ENCODE measurements around the gene SS18L1.
A peak's percentile ranks its signal among the peaks of the same experiment; 100 is the strongest.

Gene SS18L1

GRCh38 chr20:62120990-62121775 is 22.4 kb upstream of the SS18L1 start:
- DNase-seq, result peak; percentile 43 to 62

- peak; percentile 89 to 94 for DNase-seq
Measured at GRCh38 chr20:62121776-62122653, 21.6 kb upstream of the SS18L1 start, which contains the start of gene LSM14B. TSS of gene LSM14B (plus strand) at chr20:62122475. CDS start at chr20:62122667, 192 bp downstream.

GRCh38 chr20:62122654-62123449 is 20.7 kb upstream of the SS18L1 start:
- DNase-seq, result no peak

GRCh38 chr20:62123450-62124118 is 20.0 kb upstream of the SS18L1 start:
- DNase-seq, result peak; percentile 13 to 15

GRCh38 chr20:62126141-62126540 is 17.4 kb upstream of the SS18L1 start:
- DNase-seq, result no peak

- no peak for DNase-seq
Measured at GRCh38 chr20:62127799-62128198, 15.8 kb upstream of the SS18L1 start.

- DNase-seq, result no peak
Measured at GRCh38 chr20:62128502-62128901, 15.1 kb upstream of the SS18L1 start.

GRCh38 chr20:62129731-62130531 is 13.6 kb upstream of the SS18L1 start:
- DNase-seq, result no peak

- DNase-seq, result no peak
Measured at GRCh38 chr20:62131560-62132320, 11.8 kb upstream of the SS18L1 start.

- no peak for DNase-seq
Measured at GRCh38 chr20:62132421-62132820, 11.1 kb upstream of the SS18L1 start.

GRCh38 chr20:62133051-62133845 is 10.3 kb upstream of the SS18L1 start:
- no peak for DNase-seq

- DNase-seq, result no peak
Measured at GRCh38 chr20:62133864-62134263, 9.7 kb upstream of the SS18L1 start.

- DNase-seq, result no peak
Measured at GRCh38 chr20:62134735-62135231, 8.8 kb upstream of the SS18L1 start.

- DNase-seq, result no peak
Measured at GRCh38 chr20:62135573-62136266, 7.8 kb upstream of the SS18L1 start.

GRCh38 chr20:62136283-62137091 is 7.1 kb upstream of the SS18L1 start:
- DNase-seq, result peak; percentile 57 to 72

GRCh38 chr20:62137092-62137384 is 6.5 kb upstream of the SS18L1 start:
- DNase-seq, result no peak

GRCh38 chr20:62137478-62138203 is 5.9 kb upstream of the SS18L1 start:
- no peak for DNase-seq

- DNase-seq, result no peak
Measured at GRCh38 chr20:62138204-62138543, 5.4 kb upstream of the SS18L1 start.

All from AML-193 (cell line).